ENCODE measurements around the gene KNL1. TPM values are rescaled to one million over a fixed set of nuclear protein-coding genes. Genes with fewer than 3 reads are reported as not detected.

KNL1 gene
- total RNA-seq, 1 experiment from 2014 or later, result 40.3 TPM

DNA sequence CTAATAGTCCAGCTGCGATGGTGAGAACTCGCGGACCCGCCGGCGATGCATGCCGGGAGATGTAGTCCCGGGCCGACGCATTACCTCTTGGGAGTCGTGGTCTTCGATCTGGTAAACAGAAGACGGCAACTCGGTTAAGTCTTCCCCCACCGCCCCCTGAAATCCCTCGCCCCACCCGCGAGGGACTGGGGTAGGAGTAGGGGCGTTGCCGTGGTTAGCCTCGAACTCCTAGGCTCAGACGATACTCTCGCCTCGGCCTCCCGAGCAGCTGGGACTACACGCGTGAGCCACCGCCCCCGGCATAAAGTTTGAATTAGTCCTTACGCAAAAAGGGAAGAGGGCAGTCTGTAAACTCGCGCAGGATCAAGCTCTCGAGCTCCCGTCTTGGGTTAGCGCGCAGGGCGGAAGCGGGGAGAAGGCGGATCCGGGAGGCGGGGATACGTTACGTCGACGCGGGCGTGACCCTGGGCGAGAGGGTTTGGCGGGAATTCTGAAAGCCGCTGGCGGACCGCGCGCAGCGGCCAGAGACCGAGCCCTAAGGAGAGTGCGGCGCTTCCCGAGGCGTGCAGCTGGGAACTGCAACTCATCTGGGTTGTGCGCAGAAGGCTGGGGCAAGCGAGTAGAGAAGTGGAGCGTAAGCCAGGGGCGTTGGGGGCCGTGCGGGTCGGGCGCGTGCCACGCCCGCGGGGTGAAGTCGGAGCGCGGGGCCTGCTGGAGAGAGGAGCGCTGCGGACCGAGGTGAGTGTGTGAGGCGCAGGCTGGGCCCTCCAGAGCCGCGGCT is 100.8 kb downstream of the KNL1 start, which contains the start of gene RAD51:
RAD51 (plus strand) TSS at position 487 of the 781 bp plus-strand sequence. CDS start 3,585 bp downstream, outside the sequence.
- TF ChIP-seq, protein P1, sequence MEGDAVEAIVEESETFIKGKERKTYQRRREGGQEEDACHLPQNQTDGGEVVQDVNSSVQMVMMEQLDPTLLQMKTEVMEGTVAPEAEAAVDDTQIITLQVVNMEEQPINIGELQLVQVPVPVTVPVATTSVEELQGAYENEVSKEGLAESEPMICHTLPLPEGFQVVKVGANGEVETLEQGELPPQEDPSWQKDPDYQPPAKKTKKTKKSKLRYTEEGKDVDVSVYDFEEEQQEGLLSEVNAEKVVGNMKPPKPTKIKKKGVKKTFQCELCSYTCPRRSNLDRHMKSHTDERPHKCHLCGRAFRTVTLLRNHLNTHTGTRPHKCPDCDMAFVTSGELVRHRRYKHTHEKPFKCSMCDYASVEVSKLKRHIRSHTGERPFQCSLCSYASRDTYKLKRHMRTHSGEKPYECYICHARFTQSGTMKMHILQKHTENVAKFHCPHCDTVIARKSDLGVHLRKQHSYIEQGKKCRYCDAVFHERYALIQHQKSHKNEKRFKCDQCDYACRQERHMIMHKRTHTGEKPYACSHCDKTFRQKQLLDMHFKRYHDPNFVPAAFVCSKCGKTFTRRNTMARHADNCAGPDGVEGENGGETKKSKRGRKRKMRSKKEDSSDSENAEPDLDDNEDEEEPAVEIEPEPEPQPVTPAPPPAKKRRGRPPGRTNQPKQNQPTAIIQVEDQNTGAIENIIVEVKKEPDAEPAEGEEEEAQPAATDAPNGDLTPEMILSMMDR (conservative IDR thresholded peaks at IDR 0.05; ENCODE audit: low read depth, low read length), result no peak
- no peak for TF ChIP-seq EZH2 (IDR thresholded peaks at IDR 0.05; ENCODE audit: borderline replicate concordance, low read depth, low read length, poor library complexity, severe bottlenecking)
- Histone ChIP-seq H3K9me3 (ENCODE audit: low read depth, low read length, poor library complexity, severe bottlenecking) (no peaks in the 10 kb centered on the region), H3K27ac (ENCODE audit: low read depth, low read length, poor library complexity, severe bottlenecking) (peak within 1 kb of the TSS; percentile 94), H3K4me3 (ENCODE audit: low read depth, low read length, poor library complexity, severe bottlenecking) (peak within 1 kb of the TSS; percentile 76), H3K36me3 (ENCODE audit: insufficient read depth, low read length, poor library complexity, severe bottlenecking) (peaks cover 18% of the 10 kb centered on the region), H3K27me3 (replicated peaks; ENCODE audit: insufficient read depth, low read depth, low read length, poor library complexity) (no peaks in the 10 kb centered on the region), H3K4me1 (ENCODE audit: insufficient read depth, low read length, poor library complexity, severe bottlenecking) (peaks cover 4% of the 10 kb centered on the region)
- peak; percentile 97 for DNase-seq (ENCODE audit: low spot score)
- ChIA-PET CTCF (interaction anchor here (1.0 to 1.4 kb wide), 2 partner anchors 52 to 164 kb away, joined by 3 to 5 read pairs; no protein-coding TSS in a partner anchor), POLR2A (ENCODE audit: low non-redundant PET) (no interaction called here)
- no TSS peak for BruUV-seq (replicated peaks)
- intact Hi-C loops (cut with micrococcal nuclease; ENCODE audit: unreplicated experiment), result loop anchor here (1.0 kb wide), 1 partner anchor 102 kb away; no protein-coding TSS in a partner anchor

DNA sequence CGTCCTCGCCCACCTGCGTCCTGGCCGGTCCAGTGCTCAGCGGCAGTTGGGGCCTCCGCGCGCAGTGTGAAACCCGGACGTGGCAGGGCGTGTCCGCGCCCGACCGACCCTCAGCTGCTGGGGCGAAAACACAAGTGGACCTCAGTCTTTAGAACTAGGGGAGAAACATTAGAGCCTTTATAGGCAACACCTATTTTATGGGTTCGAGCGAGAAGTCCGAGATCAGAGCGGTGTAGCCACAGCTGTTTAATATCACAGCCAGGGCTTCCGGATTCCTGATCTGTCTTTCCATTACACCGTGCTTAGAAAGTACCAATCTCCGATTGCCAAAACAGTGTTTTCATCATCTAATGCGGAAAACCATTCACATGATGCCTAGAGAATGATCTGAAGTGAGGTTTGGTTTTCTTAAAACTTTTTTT is 101.4 kb downstream of the KNL1 start:
- BruUV-seq (replicated peaks), result no TSS peak
- POLR2A ChIA-PET (ENCODE audit: low non-redundant PET), result no interaction called here
- DNase-seq (ENCODE audit: low spot score), result peak; percentile 33

DNA sequence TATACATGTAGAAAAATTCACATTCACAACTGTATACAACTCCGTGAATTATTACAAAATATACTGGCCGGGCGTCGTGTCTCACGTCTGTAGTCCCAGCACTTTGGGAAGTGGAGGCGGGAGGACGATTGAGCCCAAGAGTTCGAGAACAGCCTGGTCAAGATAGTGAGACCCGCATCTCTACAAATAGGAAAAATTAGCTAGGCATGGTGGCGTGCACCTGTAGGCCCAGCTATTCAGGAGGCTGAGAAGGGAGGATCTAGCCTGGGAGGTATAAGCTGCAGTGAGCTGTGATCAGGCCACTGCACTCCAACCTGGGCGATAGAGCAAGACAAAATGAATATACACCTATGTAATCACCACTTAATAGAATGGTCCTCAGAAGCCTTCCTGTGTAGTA is 102.2 kb downstream of the KNL1 start:
- H3K27me3 ChIP-seq (replicated peaks; ENCODE audit: insufficient read depth, low read depth, low read length, poor library complexity), result no peaks in the 10 kb centered on the region
- BruUV-seq (replicated peaks), result no TSS peak
- H3K4me1 ChIP-seq (ENCODE audit: insufficient read depth, low read length, poor library complexity, severe bottlenecking), result peaks cover 4% of the 10 kb centered on the region
- DNase-seq (ENCODE audit: low spot score), result no peak
- no peaks in the 10 kb centered on the region for H3K9me3 ChIP-seq (ENCODE audit: low read depth, low read length, poor library complexity, severe bottlenecking)
- peak overlapping the region; percentile 76 for H3K4me3 ChIP-seq (ENCODE audit: low read depth, low read length, poor library complexity, severe bottlenecking)
- CTCF ChIA-PET, result no interaction called here
- POLR2A ChIA-PET (ENCODE audit: low non-redundant PET), result no interaction called here
- intact Hi-C loops (cut with micrococcal nuclease; ENCODE audit: unreplicated experiment), result no loop called here
- peak overlapping the region; percentile 94 for H3K27ac ChIP-seq (ENCODE audit: low read depth, low read length, poor library complexity, severe bottlenecking)
- TF ChIP-seq, protein P1 (conservative IDR thresholded peaks at IDR 0.05; ENCODE audit: low read depth, low read length), result no peak
- TF ChIP-seq EZH2 (IDR thresholded peaks at IDR 0.05; ENCODE audit: borderline replicate concordance, low read depth, low read length, poor library complexity, severe bottlenecking), result no peak
- H3K36me3 ChIP-seq (ENCODE audit: insufficient read depth, low read length, poor library complexity, severe bottlenecking), result peaks cover 31% of the 10 kb centered on the region

More for the DNA sequence above, 101.4 kb downstream of the KNL1 start:
- peaks cover 24% of the 10 kb centered on the region for H3K36me3 ChIP-seq (ENCODE audit: insufficient read depth, low read length, poor library complexity, severe bottlenecking)
- TF ChIP-seq, protein P1 (conservative IDR thresholded peaks at IDR 0.05; ENCODE audit: low read depth, low read length), result no peak
- no peak for TF ChIP-seq EZH2 (IDR thresholded peaks at IDR 0.05; ENCODE audit: borderline replicate concordance, low read depth, low read length, poor library complexity, severe bottlenecking)
- CTCF ChIA-PET, result interaction anchor here (1.0 kb wide), 1 partner anchor 164 kb away, joined by 3 read pairs; no protein-coding TSS in a partner anchor
- H3K4me3 ChIP-seq (ENCODE audit: low read depth, low read length, poor library complexity, severe bottlenecking), result peak overlapping the region; percentile 76
- no peaks in the 10 kb centered on the region for H3K9me3 ChIP-seq (ENCODE audit: low read depth, low read length, poor library complexity, severe bottlenecking)
- intact Hi-C loops (cut with micrococcal nuclease; ENCODE audit: unreplicated experiment), result no loop called here
- peaks cover 4% of the 10 kb centered on the region for H3K4me1 ChIP-seq (ENCODE audit: insufficient read depth, low read length, poor library complexity, severe bottlenecking)
- H3K27me3 ChIP-seq (replicated peaks; ENCODE audit: insufficient read depth, low read depth, low read length, poor library complexity), result no peaks in the 10 kb centered on the region
- peak overlapping the region; percentile 94 for H3K27ac ChIP-seq (ENCODE audit: low read depth, low read length, poor library complexity, severe bottlenecking)
